Stimulated activated CD8-positive, alpha-beta memory T cell treated with anti-CD3 and anti-CD28 coated beads, Interleukin-15, amount 100 ng/mL, for 48 hours (primary cell): ENCODE results near the gene NCBP2L.

Experiments
- DNase-seq, 2 donors: peaks; one replicate each; pipeline ENCODE4 v3.0.0-alpha.2; 2020; ENCODE audit warnings: low read depth in 2 of 2

Gene NCBP2L

DNA sequence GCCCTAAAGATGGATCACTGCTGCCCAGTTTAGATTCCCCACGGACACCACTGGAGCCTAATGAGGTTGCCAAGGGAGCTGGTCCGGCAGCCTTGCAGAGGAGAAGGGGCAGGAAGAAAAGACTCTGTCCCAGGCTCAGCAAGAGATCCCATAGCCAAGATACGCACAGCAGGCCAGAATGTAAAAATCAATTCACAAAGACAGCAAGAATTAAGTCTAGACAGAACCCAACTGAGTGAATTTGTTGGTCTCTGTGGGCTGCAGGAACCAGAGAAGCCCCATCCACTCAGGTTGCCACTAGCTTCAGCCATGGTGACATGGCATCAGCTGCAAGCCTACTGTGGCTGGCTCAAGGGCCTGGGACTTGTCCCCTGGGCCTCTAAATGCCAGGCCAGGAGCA, 24.8 kb upstream of the NCBP2L start:
- no peak for DNase-seq

GRCh38 chrX:107753187-107753586, 24.3 kb upstream of the NCBP2L start:
- no peak for DNase-seq

DNA sequence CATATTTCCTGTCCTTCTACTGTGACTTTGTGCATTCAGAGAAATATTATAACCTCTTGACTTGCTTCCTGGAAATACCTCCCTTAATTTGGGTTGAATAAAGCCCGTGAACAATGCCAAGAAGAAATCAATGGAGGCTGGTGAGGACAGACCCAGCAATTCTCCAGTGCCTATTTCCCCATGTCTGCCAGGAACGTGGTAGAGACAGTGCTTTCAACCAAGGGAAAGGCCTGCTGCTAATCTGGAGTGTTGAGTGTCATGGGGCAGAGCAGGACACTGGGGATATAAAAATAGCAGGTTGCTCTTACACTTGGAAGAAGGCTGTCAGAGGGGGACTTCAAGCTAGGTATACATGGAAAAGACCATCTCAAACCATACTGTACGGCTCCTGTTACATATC, 21.8 kb upstream of the NCBP2L start:
- DNase-seq = no peak

GRCh38 chrX:107758231-107758766, 19.2 kb upstream of the NCBP2L start:
- no peak for DNase-seq

DNA sequence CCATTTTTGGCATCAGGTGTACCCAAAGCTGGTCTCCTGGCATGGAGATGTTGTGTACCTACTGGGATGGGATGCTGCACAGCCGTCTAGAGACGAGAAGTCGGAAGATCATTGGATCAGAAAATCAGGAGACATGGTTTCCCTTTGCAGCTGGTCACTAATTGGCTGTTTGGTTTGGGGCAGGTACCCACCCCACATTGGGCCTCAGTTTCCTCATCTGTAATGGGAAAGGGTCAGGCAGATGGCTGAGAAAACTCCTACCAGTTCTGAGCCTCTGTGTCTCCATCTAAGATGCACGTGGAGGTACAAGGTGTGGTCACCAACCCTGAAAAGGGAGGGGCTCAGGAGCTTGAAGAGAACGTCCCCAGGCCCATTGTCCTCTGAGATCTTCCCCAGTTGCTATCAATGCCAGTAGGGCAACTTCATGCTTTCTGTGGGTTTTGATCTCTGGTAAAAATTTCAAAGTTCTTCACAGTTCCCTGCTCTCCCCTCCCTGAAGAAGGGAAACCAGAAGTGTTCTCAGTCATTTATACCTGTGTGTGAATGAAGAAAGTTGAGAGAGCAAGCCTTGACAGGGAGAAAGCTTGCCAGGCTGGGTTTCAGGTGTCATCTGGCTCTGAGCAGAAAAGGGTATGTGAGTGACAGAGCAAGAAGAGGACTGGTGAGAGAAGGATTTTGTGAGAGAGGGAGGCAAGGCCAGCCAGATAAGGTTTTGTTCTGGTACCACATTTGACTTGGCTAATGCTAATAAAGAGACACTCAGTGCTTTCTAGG, 17.0 kb upstream of the NCBP2L start:
- no peak for DNase-seq

DNA sequence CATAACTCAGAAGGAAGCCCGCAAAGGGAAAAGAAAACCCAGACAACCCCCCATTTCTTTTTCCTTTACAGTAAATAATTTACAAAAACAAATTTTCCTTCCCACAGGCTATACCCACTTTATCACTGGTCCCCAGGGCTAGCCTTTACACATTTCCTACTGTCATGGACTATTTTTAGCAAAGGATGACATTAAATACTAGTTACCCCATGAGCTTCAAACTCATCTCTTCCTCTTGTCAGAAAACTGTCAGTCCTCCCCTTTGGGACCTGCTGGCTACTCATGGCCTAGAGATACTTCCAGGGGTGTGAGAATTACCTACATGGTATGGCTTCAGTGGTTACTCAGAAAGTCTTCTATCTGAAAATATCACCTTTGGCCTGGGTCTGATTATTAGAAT, 13.9 kb upstream of the NCBP2L start:
- no peak for DNase-seq

- no peak for DNase-seq
These were observed 12.5 kb upstream of the NCBP2L start for GRCh38 chrX:107764845-107765608.

DNA sequence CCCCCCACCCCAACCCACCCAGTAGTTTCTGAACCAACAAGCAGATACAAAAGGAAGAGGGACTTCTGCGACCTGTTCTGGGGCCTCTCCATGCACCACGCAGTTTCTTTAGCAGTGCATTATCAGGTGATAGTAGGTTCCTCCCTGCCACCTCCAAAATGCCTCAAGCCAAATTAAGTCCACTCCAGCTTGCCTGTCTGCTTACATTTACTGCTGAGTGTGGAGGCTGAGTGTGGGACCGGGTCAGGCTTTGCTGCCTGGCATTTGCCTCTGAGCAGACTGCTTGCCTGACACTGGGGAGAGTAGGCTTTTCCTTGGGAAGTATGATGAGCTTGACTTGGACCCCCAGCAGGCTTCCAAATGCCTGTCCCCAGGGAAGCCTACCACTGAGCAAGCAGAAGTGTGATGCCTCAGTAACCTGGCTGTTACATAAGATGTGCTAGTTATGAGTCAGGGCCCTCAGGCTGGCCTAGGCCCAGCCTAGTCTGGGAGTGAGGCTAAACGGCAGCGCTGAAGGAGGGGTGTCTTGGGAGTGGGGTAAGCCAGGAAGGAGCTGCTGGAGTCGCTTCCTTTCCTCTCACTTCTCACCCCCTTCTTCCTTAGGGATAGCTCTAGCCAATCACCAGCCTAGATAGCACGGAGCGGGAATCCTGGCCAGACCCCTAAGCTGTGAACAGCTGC, 10.9 kb upstream of the NCBP2L start:
- DNase-seq = no peak

- DNase-seq = no peak
These were observed 9.5 kb upstream of the NCBP2L start for GRCh38 chrX:107768051-107768450.

GRCh38 chrX:107769581-107770317, 7.8 kb upstream of the NCBP2L start:
- no peak for DNase-seq

DNA sequence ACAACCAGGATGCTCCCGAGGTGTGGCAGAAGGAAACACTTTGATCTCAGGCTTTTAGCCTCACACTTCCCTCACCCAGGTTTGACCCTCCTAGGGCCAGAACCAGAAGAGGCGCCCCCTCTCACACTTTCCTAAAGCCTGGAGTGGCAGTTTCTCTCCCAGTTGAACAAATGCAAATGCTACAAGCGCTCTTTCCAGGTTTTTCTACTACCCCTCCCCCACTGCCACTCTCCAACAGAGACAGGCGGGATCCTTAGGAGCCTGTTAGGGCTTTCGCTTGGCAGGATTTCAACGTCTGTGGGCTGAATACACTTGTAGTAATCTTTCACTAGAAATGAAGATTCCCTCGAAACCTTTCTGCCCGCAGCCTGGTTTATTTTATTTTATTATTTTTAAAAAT, 4.3 kb upstream of the NCBP2L start:
- no peak for DNase-seq

GRCh38 chrX:107773906-107774435, 3.6 kb upstream of the NCBP2L start:
- no peak for DNase-seq

DNA sequence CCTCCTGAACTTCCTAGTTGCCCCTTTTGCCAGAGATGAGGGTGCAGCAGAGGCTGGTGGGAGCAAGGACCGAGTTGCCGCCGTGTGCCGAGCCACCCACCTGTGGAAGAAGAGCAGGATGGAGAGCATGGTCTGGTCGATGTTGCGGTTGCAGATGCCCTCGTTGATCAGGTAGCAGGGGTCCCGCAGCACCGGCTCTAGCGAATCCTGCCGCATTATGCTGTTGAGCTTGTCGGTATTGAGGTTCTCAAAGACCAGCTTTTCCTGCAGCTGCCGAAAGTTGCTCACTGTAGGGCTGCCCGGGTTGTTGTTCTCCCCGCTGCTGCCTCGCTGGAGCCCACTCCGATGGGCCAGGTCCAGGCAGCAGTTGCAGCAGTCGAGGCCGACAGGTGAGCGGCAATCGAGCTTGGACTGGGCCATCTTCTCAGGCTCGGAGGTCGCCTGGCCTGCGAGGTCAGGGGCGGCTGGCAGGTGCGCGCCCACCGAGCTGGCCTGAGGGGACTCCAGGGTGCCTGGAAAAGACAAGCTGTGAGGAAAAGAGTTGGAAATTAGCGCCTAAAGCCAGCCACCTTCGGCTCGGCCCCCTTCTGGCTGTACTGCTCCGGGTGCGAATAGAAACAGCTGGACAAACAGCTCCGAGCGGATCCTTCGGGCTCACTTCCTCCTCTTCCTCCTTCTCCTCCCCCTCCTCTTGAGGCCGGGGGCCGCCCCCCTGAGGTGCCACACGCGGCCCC, 2.4 kb upstream of the NCBP2L start:
- no peak for DNase-seq

DNA sequence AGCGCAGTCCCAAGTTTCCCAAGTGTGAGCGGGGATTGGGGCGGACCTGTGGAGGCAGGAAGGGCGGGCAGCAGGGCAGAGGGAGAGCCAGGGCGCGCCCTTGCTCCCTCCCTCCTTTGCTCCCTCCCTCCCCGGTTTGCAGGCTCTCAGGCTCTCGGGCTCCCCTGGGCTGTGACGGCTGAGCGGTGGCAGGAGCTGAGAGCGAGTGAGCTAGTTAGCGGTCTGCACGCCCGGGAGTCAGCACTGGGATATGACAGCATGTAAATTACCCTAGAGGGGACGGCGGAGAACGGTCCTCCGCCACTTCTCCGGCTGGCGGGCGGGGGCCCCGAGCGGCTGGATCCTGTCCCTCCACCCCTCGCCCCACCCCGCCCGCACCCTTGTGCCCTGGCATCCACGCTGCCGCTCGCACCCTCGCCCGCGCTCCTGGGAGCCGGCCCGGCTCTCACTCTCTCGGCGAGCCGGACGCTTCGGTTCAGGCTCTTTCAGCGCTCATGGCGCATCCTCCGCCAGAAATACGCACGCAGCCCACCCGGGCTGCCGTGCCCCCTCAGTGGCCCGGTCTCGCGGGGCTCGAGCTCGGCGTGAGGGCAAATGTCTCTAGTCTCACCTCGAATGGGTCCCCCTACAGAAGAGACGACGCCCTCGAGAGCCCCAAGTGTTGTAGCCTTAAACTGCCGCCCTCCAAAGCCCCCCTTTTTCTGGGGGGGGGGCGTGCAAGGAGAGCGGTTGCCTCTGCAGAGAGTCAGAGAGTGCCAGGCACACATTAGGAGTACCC, 1.6 kb upstream of the NCBP2L start, which contains the start of gene TSC22D3:
Gene TSC22D3 (minus strand): TSS at position 54 of the 778 bp plus-strand sequence. CDS start 368 bp downstream, outside the sequence.
- DNase-seq = peak; percentile 37 to 44

DNA sequence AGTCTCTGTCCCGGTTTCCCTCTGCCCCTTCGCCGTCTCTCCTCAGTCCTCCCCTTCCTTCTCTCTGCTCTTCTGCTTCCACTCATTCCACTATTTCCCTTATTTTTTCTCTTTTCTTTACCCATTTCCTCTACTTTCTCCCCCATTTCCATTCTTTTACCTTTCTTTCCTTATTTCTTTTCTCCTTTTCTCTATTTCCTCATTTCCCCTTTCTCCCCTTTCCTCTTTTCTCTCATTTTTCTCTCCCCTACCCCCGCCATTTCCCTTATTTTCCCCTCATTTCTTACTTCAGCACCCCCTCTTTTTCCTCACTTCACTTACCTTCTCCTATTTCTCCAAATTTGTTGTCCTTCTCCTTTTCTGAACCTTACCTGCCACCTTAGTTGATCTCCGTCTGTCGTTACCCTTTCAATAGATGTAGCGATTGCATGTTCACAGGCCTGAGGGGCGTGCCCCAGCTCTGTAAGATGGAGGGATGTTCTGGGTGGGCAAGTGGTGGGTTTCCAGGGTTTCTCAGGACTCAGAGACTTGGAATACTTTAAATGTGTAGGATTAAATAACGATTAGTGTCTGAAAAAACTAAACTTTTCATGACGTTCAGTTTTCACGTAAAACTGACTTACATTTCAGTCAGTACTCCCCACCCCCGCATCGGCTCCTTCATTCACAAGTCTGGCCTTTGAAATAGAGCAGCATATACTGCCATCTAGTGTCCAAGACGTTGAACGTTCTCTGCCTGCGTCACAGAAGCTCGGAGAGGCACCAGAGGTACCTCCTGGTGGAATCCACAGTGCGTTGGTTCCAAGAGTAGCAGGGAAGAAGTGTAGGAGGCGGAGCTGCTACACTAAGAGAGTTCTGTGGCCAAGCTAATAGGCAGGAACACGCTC, 641 bp upstream of the NCBP2L start:
- DNase-seq = peak; percentile 49 to 57

DNA sequence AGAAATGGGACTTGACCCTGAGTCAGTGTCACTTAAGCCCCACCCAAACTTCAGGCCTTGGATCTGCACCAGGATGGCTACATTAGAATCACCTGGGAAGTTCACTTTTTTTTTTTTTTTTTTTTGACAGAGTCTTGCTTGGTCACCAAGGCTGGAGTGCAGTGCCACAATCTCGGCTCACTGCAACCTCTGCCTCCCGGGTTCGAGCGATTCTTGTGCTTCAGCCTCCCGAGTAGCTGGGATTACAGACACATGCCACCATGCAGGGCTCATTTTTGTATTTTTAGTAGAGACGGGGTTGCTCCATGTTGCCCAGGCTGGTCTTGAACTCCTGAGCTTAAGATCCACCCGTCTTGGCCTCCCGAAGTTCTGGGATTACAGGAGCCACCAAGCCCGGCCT, 3.0 kb downstream of the NCBP2L start:
- no peak for DNase-seq

DNA sequence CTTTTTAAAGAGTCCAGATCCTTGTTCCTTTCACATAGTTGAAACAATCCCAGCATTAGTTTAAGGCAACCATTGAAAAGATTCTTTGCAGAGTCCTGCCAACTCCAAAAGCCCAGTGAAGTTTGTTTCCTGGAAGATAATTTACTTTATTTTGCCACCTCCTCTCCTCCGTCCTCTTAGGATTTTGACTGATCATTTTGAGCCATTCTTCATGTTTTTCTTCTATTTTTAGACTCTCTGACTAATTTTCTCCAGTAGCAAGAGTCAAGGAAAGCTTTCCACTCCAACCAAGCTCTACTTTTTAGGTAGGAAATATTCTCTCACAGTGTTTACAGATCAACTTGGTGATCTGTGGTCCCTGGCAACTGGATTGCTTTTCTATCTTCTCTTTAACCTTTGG, 10.3 kb downstream of the NCBP2L start:
- DNase-seq = no peak

DNA sequence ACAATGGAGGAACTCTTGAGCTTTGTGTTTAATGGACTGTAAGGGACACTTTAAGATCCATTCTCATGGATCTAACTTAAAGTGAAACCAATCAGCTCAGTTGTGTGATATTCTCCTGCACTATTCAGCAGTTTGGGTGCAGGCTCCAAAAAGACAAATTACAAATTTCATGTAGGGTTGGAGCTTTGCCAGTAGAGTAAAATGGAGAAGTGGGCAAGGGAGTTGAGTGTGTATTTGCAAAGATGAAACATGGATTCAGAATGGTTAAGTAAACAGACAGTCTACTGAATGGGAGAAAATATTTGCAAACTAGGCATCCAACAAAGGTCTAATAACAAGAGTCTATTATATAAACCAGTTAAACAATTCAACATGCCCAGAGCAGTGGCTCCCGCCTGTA, 26.9 kb downstream of the NCBP2L start:
- DNase-seq = no peak

- no peak for DNase-seq
These were observed 27.6 kb downstream of the NCBP2L start for GRCh38 chrX:107805179-107805578.
